SU-DHL-6 (cell line): ENCODE measurements around the gene PCDHGB2.
"Not testable (repeated sequence)": the region's sequence is repeated elsewhere in the genome, so short reads cannot be mapped to it uniquely, and the experiment has no call there.

ENCODE experiments used
- H2AFZ ChIP-seq: fragments of 200-600 bp; sonication (generic); 2 replicates; pipeline ENCODE4 v1.6.1; 2014; ENCODE audit warnings: low read depth, mild to moderate bottlenecking, moderate library complexity, mixed read lengths, antibody characterized with exemption, low read length; ENCODE audit not compliant: severe bottlenecking
- H3F3A ChIP-seq: fragments of 200-600 bp; shearing (Covaris generic); 2 replicates; pipeline ENCODE4 v1.6.0; 2016; ENCODE audit warnings: antibody characterized with exemption, mild to moderate bottlenecking; ENCODE audit not compliant: insufficient read depth
- H3K27ac ChIP-seq: fragments of 200-600 bp; sonication (generic); 2 replicates; pipeline ENCODE4 v1.5.1; 2016; ENCODE audit warnings: low read depth, mild to moderate bottlenecking, low read length, moderate library complexity, mixed read lengths
- H3K27me3 ChIP-seq: fragments of 200-600 bp; sonication (generic), shearing (Covaris generic); 2 replicates; pipeline ENCODE4 v1.6.0; 2014; ENCODE audit warnings: mild to moderate bottlenecking, low read length
- H3K36me3 ChIP-seq: fragments of 200-600 bp; sonication (generic); 2 replicates; pipeline ENCODE4 v1.6.1; 2014; ENCODE audit warnings: mild to moderate bottlenecking, low read length, mixed read lengths
- H3K4me2 ChIP-seq: fragments of 300-600, 200-600 bp; shearing (Covaris generic), sonication (generic); 2 replicates; pipeline ENCODE4 v1.6.0; 2014; ENCODE audit warnings: low read length, low read depth, mild to moderate bottlenecking; ENCODE audit not compliant: poor library complexity, severe bottlenecking
- H3K4me3 ChIP-seq: fragments of 200-600 bp; sonication (generic); 2 replicates; pipeline ENCODE4 v1.5.1; 2014; ENCODE audit warnings: antibody characterized with exemption, low read length, mild to moderate bottlenecking, mixed read lengths; ENCODE audit not compliant: insufficient read depth, poor library complexity, severe bottlenecking
- H3K79me2 ChIP-seq: fragments of 200-600 bp; sonication (generic); 2 replicates; pipeline ENCODE4 v1.6.1; 2014; ENCODE audit warnings: mild to moderate bottlenecking, low read length, moderate library complexity; ENCODE audit not compliant: insufficient read depth
- H3K9ac ChIP-seq: fragments of 200-600 bp; sonication (generic); 2 replicates; pipeline ENCODE4 v1.7.0; 2014; ENCODE audit warnings: mild to moderate bottlenecking, low read length
- H3K9me2 ChIP-seq: fragments of 200-600 bp; sonication (generic); replicated peaks from 2 replicates; pipeline ENCODE4 v1.6.1; 2014; ENCODE audit warnings: low read length; ENCODE audit not compliant: insufficient read depth
- H3K9me3 ChIP-seq: fragments of 200-600 bp; sonication (generic); 2 replicates; pipeline ENCODE4 v1.6.1; 2014; ENCODE audit warnings: low read length, mixed read lengths; ENCODE audit not compliant: insufficient read depth
- H4K20me1 ChIP-seq: fragments of 200-600 bp; sonication (generic); 2 replicates; pipeline ENCODE4 v1.6.1; 2014; ENCODE audit warnings: low read depth, mild to moderate bottlenecking, antibody characterized with exemption, low read length, moderate library complexity, mixed read lengths
- CTCF ChIP-seq: fragments of 200-600 bp; sonication (generic); IDR thresholded peaks from one replicate; pipeline ENCODE4 v1.5.1; 2017; ENCODE audit warnings: antibody characterized with exemption, mild to moderate bottlenecking, low read length, moderate library complexity; ENCODE audit not compliant: insufficient read depth, poor library complexity, severe bottlenecking
- EZH2phosphoT487 ChIP-seq: fragments of 200-600 bp; sonication (generic), shearing (Covaris generic); conservative IDR thresholded peaks from 2 replicates; pipeline ENCODE4 v1.6.1; 2018; ENCODE audit warnings: mild to moderate bottlenecking, antibody characterized with exemption, low read length, moderate library complexity, mixed read lengths

The PCDHGB2 gene

GRCh38 chr5:141359790-141360426 lies at the start of gene PCDHGB2:
PCDHGB2 (plus strand) TSS chr5:141359994; CDS start chr5:141360136, 142 bp downstream.
- Histone ChIP-seq H3K9me2 (no peaks in the 10 kb centered on the region), H3K4me3 (peak within 1 kb of the TSS; percentile 65), H4K20me1 (no peaks in the 10 kb centered on the region), H3K4me2 (peak within 1 kb of the TSS; percentile 58), H3F3A (peaks cover 4% of the 10 kb centered on the region; the same call in 1 of the 2 replicates), H3K36me3 (peaks cover 10% of the 10 kb centered on the region; the same call in 1 of the 2 replicates), H3K9ac (peak within 1 kb of the TSS; percentile 58), H3K27ac (0 out of 2 replicates have a peak within 1 kb of the TSS, but pooled peaks have one; percentile 17), H2AFZ (peak within 1 kb of the TSS; percentile 89), H3K9me3 (peaks cover 27% of the 10 kb centered on the region; the same call in 1 of the 2 replicates), H3K27me3 (no peaks in the 10 kb centered on the region), H3K79me2 (no peaks in the 10 kb centered on the region)
- TF ChIP-seq CTCF (peak; percentile 76), EZH2phosphoT487 (no peak)

- H3F3A ChIP-seq = peaks cover 3% of the 10 kb centered on the region; the same call in 1 of the 2 replicates
- H3K9ac ChIP-seq = no peak overlapping the region
- peaks cover 17% of the 10 kb centered on the region for H3K9me3 ChIP-seq
- H3K27me3 ChIP-seq = no peaks in the 10 kb centered on the region
- peaks cover 26% of the 10 kb centered on the region for H3K36me3 ChIP-seq
- no peak overlapping the region for H3K4me2 ChIP-seq
- H3K79me2 ChIP-seq = peaks cover 65% of the 10 kb centered on the region
- no peak overlapping the region for H3K27ac ChIP-seq
- no peak overlapping the region for H2AFZ ChIP-seq
- no peaks in the 10 kb centered on the region for H3K9me2 ChIP-seq
- no peak overlapping the region for H3K4me3 ChIP-seq
- no peak for TF ChIP-seq EZH2phosphoT487
- 0 out of 2 replicates have a peak, but pooled peaks cover 5% of the 10 kb centered on the region for H4K20me1 ChIP-seq
These were observed 46.1 kb upstream of the PCDHGB2 start for GRCh38 chr5:141313711-141314110.

- Histone ChIP-seq H3K9me3 (peaks cover 30% of the 10 kb centered on the region), H3K79me2 (peaks cover 74% of the 10 kb centered on the region), H3K36me3 (peaks cover 39% of the 10 kb centered on the region)
- not testable (repeated sequence) for H3F3A ChIP-seq, H2AFZ ChIP-seq, H3K4me2 ChIP-seq, H4K20me1 ChIP-seq, H3K9me2 ChIP-seq, H3K4me3 ChIP-seq, H3K9ac ChIP-seq, H3K27me3 ChIP-seq, H3K27ac ChIP-seq
These were observed 42.8 kb upstream of the PCDHGB2 start for GRCh38 chr5:141316963-141317362.

GRCh38 chr5:141319202-141319601 lies 40.6 kb upstream of the PCDHGB2 start:
- H3K79me2 ChIP-seq = peaks cover 60% of the 10 kb centered on the region
- TF ChIP-seq EZH2phosphoT487 = no peak
- no peak for TF ChIP-seq CTCF
- H3K9me2 ChIP-seq = no peaks in the 10 kb centered on the region
- H3K9ac ChIP-seq = no peak overlapping the region
- H3K27me3 ChIP-seq = no peaks in the 10 kb centered on the region
- no peak overlapping the region for H2AFZ ChIP-seq
- peak overlapping the region; percentile 78 for H3K4me2 ChIP-seq
- no peak overlapping the region for H3K27ac ChIP-seq
- 0 out of 2 replicates have a peak, but pooled peaks cover 5% of the 10 kb centered on the region for H4K20me1 ChIP-seq
- peaks cover 30% of the 10 kb centered on the region for H3K9me3 ChIP-seq
- H3K4me3 ChIP-seq = peak overlapping the region; percentile 89
- peaks cover 39% of the 10 kb centered on the region for H3K36me3 ChIP-seq
- H3F3A ChIP-seq = peaks cover 6% of the 10 kb centered on the region; the same call in 1 of the 2 replicates
